Loucy (cell line): ENCODE results near the gene LMAN1L.

ENCODE experiments used
- H2AFZ ChIP-seq: fragments of 200-600 bp; sonication (generic); 2 replicates; pipeline ENCODE4 v1.6.0; 2016; ENCODE audit warnings: antibody characterized with exemption, mild to moderate bottlenecking, low read length, moderate library complexity
- H3F3A ChIP-seq: fragments of 200-600 bp; 2 replicates; pipeline ENCODE4 v1.6.0; 2016; ENCODE audit warnings: antibody characterized with exemption, low read depth, mild to moderate bottlenecking
- H3K27me3 ChIP-seq: fragments of 200-600 bp; sonication (generic); 2 replicates; pipeline ENCODE4 v1.6.1; 2014; ENCODE audit warnings: low read length, mild to moderate bottlenecking; ENCODE audit not compliant: insufficient read depth, poor library complexity, severe bottlenecking
- H3K36me3 ChIP-seq: fragments of 200-600 bp; sonication (generic); 2 replicates; pipeline ENCODE4 v1.6.1; 2016; ENCODE audit warnings: low read length; ENCODE audit not compliant: insufficient read depth
- H3K4me1 ChIP-seq: fragments of 200-600 bp; sonication (generic); 2 replicates; pipeline ENCODE4 v1.5.1; 2014; ENCODE audit warnings: low read length, mild to moderate bottlenecking; ENCODE audit not compliant: insufficient read depth, poor library complexity, severe bottlenecking
- H3K4me2 ChIP-seq: fragments of 200-600 bp; sonication (generic); 2 replicates; pipeline ENCODE4 v1.6.0; 2014; ENCODE audit warnings: antibody characterized with exemption, low read length, low read depth, mild to moderate bottlenecking; ENCODE audit not compliant: poor library complexity, severe bottlenecking
- H3K4me3 ChIP-seq: fragments of 200-600 bp; sonication (generic); 2 replicates; pipeline ENCODE4 v1.5.1; 2014; ENCODE audit warnings: low read length, mild to moderate bottlenecking, mixed read lengths; ENCODE audit not compliant: poor library complexity, severe bottlenecking
- H3K79me2 ChIP-seq: fragments of 200-600 bp; sonication (generic); 2 replicates; pipeline ENCODE4 v1.6.1; 2014; ENCODE audit warnings: low read length; ENCODE audit not compliant: insufficient read depth
- H3K9ac ChIP-seq: fragments of 200-600 bp; sonication (generic); 2 replicates; pipeline ENCODE4 v1.6.0; 2014; ENCODE audit warnings: mild to moderate bottlenecking, low read depth, low read length, moderate library complexity; ENCODE audit not compliant: poor library complexity, severe bottlenecking
- H3K9me2 ChIP-seq: fragments of 200-600 bp; sonication (generic); replicated peaks from 2 replicates; pipeline ENCODE4 v1.6.1; 2016; ENCODE audit warnings: low read depth, low read length, mixed read lengths
- H3K9me3 ChIP-seq: fragments of 200-600 bp; sonication (generic); 2 replicates; pipeline ENCODE4 v1.6.1; 2014; ENCODE audit warnings: mild to moderate bottlenecking, antibody characterized with exemption, low read length, low read depth; ENCODE audit not compliant: insufficient read depth
- H4K20me1 ChIP-seq: fragments of 200-600 bp; sonication (generic); 2 replicates; pipeline ENCODE4 v1.6.0; 2014; ENCODE audit warnings: antibody characterized with exemption, low read length, mild to moderate bottlenecking; ENCODE audit not compliant: insufficient read depth, poor library complexity, severe bottlenecking
- CTCF ChIP-seq: fragments of 200-600 bp; sonication (generic); conservative IDR thresholded peaks from 2 replicates; pipeline ENCODE4 v1.5.1; 2014; ENCODE audit warnings: mild to moderate bottlenecking, antibody characterized with exemption, low read length
- EZH2phosphoT487 ChIP-seq: fragments of 200-600 bp; IDR thresholded peaks from 2 replicates; pipeline ENCODE4 v1.6.1; 2018; ENCODE audit warnings: antibody characterized with exemption, mild to moderate bottlenecking, moderate library complexity, borderline replicate concordance

The LMAN1L gene

GRCh38 chr15:74870436-74871215, 58.0 kb downstream of the LMAN1L start:
- H4K20me1 ChIP-seq: peaks cover 45% of the 10 kb centered on the region

GRCh38 chr15:74872702-74873035, 60.0 kb downstream of the LMAN1L start:
- Histone ChIP-seq H3K9ac (peak overlapping the region; percentile 88), H3K4me1 (peaks cover 47% of the 10 kb centered on the region), H3F3A (peaks cover 24% of the 10 kb centered on the region), H2AFZ (peak overlapping the region; percentile 93), H4K20me1 (peaks cover 30% of the 10 kb centered on the region), H3K79me2 (peaks cover 44% of the 10 kb centered on the region), H3K4me2 (peak overlapping the region; percentile 96), H3K27me3 (no peaks in the 10 kb centered on the region), H3K4me3 (peak overlapping the region; percentile 99), H3K36me3 (no peaks in the 10 kb centered on the region), H3K9me3 (no peaks in the 10 kb centered on the region), H3K9me2 (no peaks in the 10 kb centered on the region)
- TF ChIP-seq CTCF: no peak
- no peak for TF ChIP-seq EZH2phosphoT487

More at GRCh38 chr15:74870436-74871215, 58.0 kb downstream of the LMAN1L start:
- H3K9ac ChIP-seq: peak overlapping the region; percentile 57
- no peaks in the 10 kb centered on the region for H3K9me3 ChIP-seq
- H3K79me2 ChIP-seq: peaks cover 65% of the 10 kb centered on the region
- no peak for TF ChIP-seq EZH2phosphoT487
- no peak for TF ChIP-seq CTCF
- peaks cover 24% of the 10 kb centered on the region for H3F3A ChIP-seq
- H3K9me2 ChIP-seq: no peaks in the 10 kb centered on the region
- H3K4me3 ChIP-seq: peak overlapping the region; percentile 63
- H3K4me1 ChIP-seq: peaks cover 65% of the 10 kb centered on the region
- no peaks in the 10 kb centered on the region for H3K36me3 ChIP-seq
- H3K27me3 ChIP-seq: no peaks in the 10 kb centered on the region
- H2AFZ ChIP-seq: no peak overlapping the region
- H3K4me2 ChIP-seq: peak overlapping the region; percentile 85

GRCh38 chr15:74873036-74873755, 60.6 kb downstream of the LMAN1L start, which contains the start of gene SCAMP2:
Gene SCAMP2, minus strand, starts transcription at chr15:74873365. Its CDS starts 110 bp downstream, at chr15:74873255.
- peaks cover 42% of the 10 kb centered on the region for H3K4me1 ChIP-seq
- H3F3A ChIP-seq: peaks cover 23% of the 10 kb centered on the region
- peak within 1 kb of the TSS; percentile 98 for H3K4me2 ChIP-seq
- peak within 1 kb of the TSS; percentile 88 for H3K9ac ChIP-seq
- peaks cover 28% of the 10 kb centered on the region for H4K20me1 ChIP-seq
- no peaks in the 10 kb centered on the region for H3K9me3 ChIP-seq
- H2AFZ ChIP-seq: peak within 1 kb of the TSS; percentile 96
- TF ChIP-seq CTCF (no peak), EZH2phosphoT487 (no peak)
- H3K27me3 ChIP-seq: no peaks in the 10 kb centered on the region
- no peaks in the 10 kb centered on the region for H3K36me3 ChIP-seq
- no peaks in the 10 kb centered on the region for H3K9me2 ChIP-seq
- peak within 1 kb of the TSS; percentile 99 for H3K4me3 ChIP-seq
- H3K79me2 ChIP-seq: peaks cover 42% of the 10 kb centered on the region
